Left cardiac atrium (tissue), 4 donors: ENCODE results near the gene HSPA1L. TPM values are rescaled to one million over a fixed set of nuclear protein-coding genes. Genes with fewer than 3 reads are reported as not detected.

Experiments used
- ATAC-seq, 2 donors: fragments of 200-7000 bp; cut with Tn5 transposase; one replicate each; pipeline ENCODE4 v1.9.1; 2020; ENCODE audit warnings: mild to moderate bottlenecking in 2 of 2, moderate library complexity in 2 of 2
- DNase-seq: peaks from one replicate; pipeline ENCODE4 v3.0.0-alpha.2; 2020
- intact Hi-C, 2 donors: fragments of 100-400 bp; cut with DNase I; formaldehyde crosslinking; loops; one replicate each; pipeline versions ENCODE4 v1.14.1 to v1.15.1; 2022 to 2023
- total RNA-seq, 2 donors: library from RNA; stranded (reverse); fragmentation: NEBNext Ultra II Directional; extraction: Animal tissue kit (Norgen Biotek cat#: 25700); gene quantifications; one replicate each; pipeline ENCODE4 v1.2.1, GENCODE V29; 2021
- donor health status: DM: no; HTN: yes; CAD: no.
- donor health status: DM: no; HTN: yes; CAD: no; lungs with severe emphysema.
- donor health status: DM: yes; HTN: yes; CAD: no.
- donor health status: Dilated cardiomyopathy.

The HSPA1L gene
- total RNA-seq, 2 donors from 2014 or later: 1.1 to 2.6 TPM

GRCh38 chr6:31776989-31777666 lies 38.0 kb downstream of the HSPA1L start, which contains the start of gene VWA7:
VWA7 (minus strand) TSS chr6:31777328; CDS start chr6:31776779, 549 bp downstream.
- ATAC-seq (peak; percentile 77 to 91), DNase-seq (peak; percentile 83)
- intact Hi-C loops: loop anchor here in 1 of 2 donors (5.0 kb wide), 1 partner anchor 55 kb away; no protein-coding TSS in a partner anchor

- ATAC-seq (peak; percentile 3 to 14), DNase-seq (no peak)
- intact Hi-C loops: loop anchor here in 1 of 2 donors (5.0 kb wide), 1 partner anchor 56 kb away; no protein-coding TSS in a partner anchor
Measured at GRCh38 chr6:31776485-31776988, 38.5 kb downstream of the HSPA1L start.

GRCh38 chr6:31775633-31776484 lies 39.2 kb downstream of the HSPA1L start:
- intact Hi-C loops: loop anchor here in 1 of 2 donors (5.0 kb wide), 1 partner anchor 56 kb away; no protein-coding TSS in a partner anchor
- ATAC-seq (no peak), DNase-seq (no peak)

GRCh38 chr6:31775184-31775583 lies 39.9 kb downstream of the HSPA1L start:
- intact Hi-C loops: loop anchor here in 1 of 2 donors (5.0 kb wide), 1 partner anchor 57 kb away; no protein-coding TSS in a partner anchor

GRCh38 chr6:31771992-31772358 lies 43.1 kb downstream of the HSPA1L start:
- intact Hi-C loops: no loop called here
- DNase-seq: no peak
- no peak for ATAC-seq

More at GRCh38 chr6:31775184-31775583, 39.9 kb downstream of the HSPA1L start:
- DNase-seq (no peak), ATAC-seq (peak in 1 of 2 donors; percentile 19)

GRCh38 chr6:31770860-31771259 lies 44.2 kb downstream of the HSPA1L start:
- no peak for ATAC-seq
- DNase-seq: no peak
- intact Hi-C loops: no loop called here

GRCh38 chr6:31769684-31770371 lies 45.3 kb downstream of the HSPA1L start:
- intact Hi-C loops: no loop called here
- DNase-seq (peak; percentile 57), ATAC-seq (peak; percentile 62 to 64)

- intact Hi-C loops: no loop called here
- peak in 1 of 2 donors; percentile 28 for ATAC-seq
- DNase-seq: no peak
Measured at GRCh38 chr6:31768363-31769257, 46.5 kb downstream of the HSPA1L start.

GRCh38 chr6:31767096-31767645 lies 47.9 kb downstream of the HSPA1L start:
- intact Hi-C loops: no loop called here
- ATAC-seq: no peak

GRCh38 chr6:31765910-31766794 lies 48.9 kb downstream of the HSPA1L start:
- intact Hi-C loops: no loop called here
- DNase-seq: no peak
- ATAC-seq: peak; percentile 42 to 66

More at GRCh38 chr6:31767096-31767645, 47.9 kb downstream of the HSPA1L start:
- DNase-seq: no peak

- DNase-seq (no peak), ATAC-seq (no peak)
- intact Hi-C loops: no loop called here
Measured at GRCh38 chr6:31765559-31765909, 49.5 kb downstream of the HSPA1L start.

- intact Hi-C loops: no loop called here
Measured at GRCh38 chr6:31764198-31764597, 50.9 kb downstream of the HSPA1L start.

GRCh38 chr6:31763619-31763940 lies 51.5 kb downstream of the HSPA1L start:
- ATAC-seq: peak in 1 of 2 donors; percentile 22
- no peak for DNase-seq
- intact Hi-C loops: no loop called here

More at GRCh38 chr6:31764198-31764597, 50.9 kb downstream of the HSPA1L start:
- DNase-seq (no peak), ATAC-seq (no peak)

GRCh38 chr6:31762878-31763618 lies 52.0 kb downstream of the HSPA1L start:
- DNase-seq: no peak
- no peak for ATAC-seq
- intact Hi-C loops: no loop called here

GRCh38 chr6:31762356-31762755 lies 52.7 kb downstream of the HSPA1L start, which contains the start of gene SAPCD1:
SAPCD1 (plus strand) TSS chr6:31762656; CDS start chr6:31763055, 399 bp downstream.
- ATAC-seq: no peak
- DNase-seq: no peak
- intact Hi-C loops: no loop called here

- DNase-seq: no peak
- intact Hi-C loops: no loop called here
Measured at GRCh38 chr6:31761343-31761742, 53.7 kb downstream of the HSPA1L start.

More at GRCh38 chr6:31761343-31761742, 53.7 kb downstream of the HSPA1L start:
- ATAC-seq: no peak
